Activated CD8-positive, alpha-beta T cell treated with anti-CD3 and anti-CD28 coated beads for 36 hours (primary cell): Measurements from ENCODE around the gene MRPS23. TPM values are rescaled to one million over a fixed set of nuclear protein-coding genes. Genes with fewer than 3 reads are reported as not detected.

Experiments
- total RNA-seq, 2 experiments: library from RNA; stranded (reverse); gene quantifications; one replicate each; pipeline ENCODE4 v1.2.3, GENCODE V29; 2021

MRPS23 gene
- total RNA-seq, 2 experiments from 2014 or later: 69.5 to 70.0 TPM

Other genes starting within 250 kb of the MRPS23 start
- gene CCDC182, start 104.7 kb downstream of the MRPS23 start, total RNA-seq: not detected
- under 1 TPM; 0.29 to 0.40 TPM for gene CUEDC1, start 105.4 kb upstream of the MRPS23 start, total RNA-seq
- 10 to 100 TPM; 17.9 to 19.6 TPM for gene VEZF1, start 138.2 kb upstream of the MRPS23 start, total RNA-seq
- gene SRSF1, start 157.2 kb upstream of the MRPS23 start, total RNA-seq: 100 to 1,000 TPM; 333 to 342 TPM
- 10 to 100 TPM; 25.6 to 26.1 TPM for gene DYNLL2, start 233.4 kb upstream of the MRPS23 start, total RNA-seq